Endothelial cell of umbilical vein (primary cell): Measurements from ENCODE around the gene SLC12A6.

Experiments used
- CTCF ChIP-seq, 2 donors: IDR thresholded peaks; 1 replicate in 1 of 2; 2 replicates in 1 of 2; pipeline ENCODE4 v1.5.1; 2011; ENCODE audit warnings: low read length in 2 of 2, mild to moderate bottlenecking in 2 of 2, moderate library complexity in 2 of 2, control low read depth in 1 of 2, inconsistent platforms in 1 of 2, low read depth in 1 of 2; ENCODE audit not compliant: insufficient read depth in 1 of 2; ENCODE audit errors: extremely low read depth in 1 of 2
- EZH2 ChIP-seq: IDR thresholded peaks from 2 replicates; pipeline ENCODE4 v1.6.1; 2012; ENCODE audit warnings: borderline replicate concordance, low read depth, mild to moderate bottlenecking, moderate library complexity, low read length, inconsistent platforms; ENCODE audit not compliant: severe bottlenecking
- FOS ChIP-seq: IDR thresholded peaks from 2 replicates; pipeline ENCODE4 v1.6.1; 2011; ENCODE audit warnings: mild to moderate bottlenecking, low read length, moderate library complexity, borderline replicate concordance; ENCODE audit not compliant: insufficient read depth
- GATA2 ChIP-seq: IDR thresholded peaks from 2 replicates; pipeline ENCODE4 v1.7.0; 2011; ENCODE audit warnings: low read depth, mild to moderate bottlenecking, moderate library complexity, mixed read lengths, low read length; ENCODE audit not compliant: insufficient read length, insufficient read depth
- JUN ChIP-seq: IDR thresholded peaks from 2 replicates; pipeline ENCODE4 v1.6.1; 2011; ENCODE audit warnings: borderline replicate concordance, low read depth; ENCODE audit not compliant: insufficient read length, insufficient read depth
- MAX ChIP-seq: IDR thresholded peaks from 2 replicates; pipeline ENCODE4 v1.6.1; 2011; ENCODE audit not compliant: insufficient read depth, insufficient read length
- MYC ChIP-seq: IDR thresholded peaks from one replicate; pipeline ENCODE4 v1.6.1; 2011; ENCODE audit warnings: mild to moderate bottlenecking, low read depth, low read length
- POLR2A ChIP-seq: IDR thresholded peaks from 2 replicates; pipeline ENCODE4 v1.6.1; 2012; ENCODE audit warnings: low read depth, mild to moderate bottlenecking, control low read depth, low read length
- POLR2AphosphoS5 ChIP-seq: IDR thresholded peaks from 2 replicates; pipeline ENCODE4 v1.6.1; 2012; ENCODE audit warnings: low read depth, mild to moderate bottlenecking, control low read depth, low read length, moderate library complexity; ENCODE audit not compliant: insufficient read depth

- TF ChIP-seq POLR2A (no peak), JUN (no peak), POLR2AphosphoS5 (no peak), MAX (no peak), CTCF (IDR thresholded peaks at IDR 0.05; ENCODE audit: extremely low read depth in 1 of 2, insufficient read depth in 1 of 2, low read depth in 1 of 2, low read length in 2 of 2) (no peak), EZH2 (no peak), MYC (no peak), GATA2 (no peak), FOS (no peak)
These were observed 89.4 kb downstream of the SLC12A6 start for GRCh38 chr15:34248190-34248589.
